Caco-2 (cell line): ENCODE data around the gene ELFN1. TPM values are rescaled to one million over a fixed set of nuclear protein-coding genes. Genes with fewer than 3 reads are reported as not detected.
A peak's percentile ranks its signal among the peaks of the same experiment; 100 is the strongest.

Experiments
- BruUV-seq: library from RNA; stranded (reverse); fragments of 400-500 nt; replicated peaks from 2 replicates; lab custom pipeline; 2021; lab: Mats Ljungman, UMichigan
- CTCF ChIA-PET: fragments of 300-600 bp; sonication (Branson Sonifier 250); formaldehyde crosslinking; loops from one replicate; lab custom pipeline; 2022; ENCODE audit warnings: antibody characterized with exemption; lab: Charles Lee
- POLR2A ChIA-PET: fragments of 300-600 bp; sonication (Branson Sonifier 250); formaldehyde crosslinking; loops from one replicate; lab custom pipeline; 2022; ENCODE audit warnings: antibody characterized with exemption; lab: Charles Lee
- DNase-seq, 2 experiments: peaks; one replicate each; pipeline versions ENCODE4 v3.0.0 to v3.0.0-alpha.2; 2020 to 2022
- H3K27me3 ChIP-seq: replicated peaks from 2 replicates; pipeline ENCODE4 v1.6.0; 2011; ENCODE audit warnings: low read length; ENCODE audit not compliant: control insufficient read depth, insufficient read depth
- H3K36me3 ChIP-seq: 2 replicates; pipeline ENCODE4 v1.5.1; 2011; ENCODE audit warnings: low read length; ENCODE audit not compliant: control insufficient read depth, insufficient read depth
- H3K4me1 ChIP-seq: fragments of 250-450 bp; sonication (Bioruptor Pico); 2 replicates; pipeline ENCODE4 v1.5.1; 2020; ENCODE audit warnings: mild to moderate bottlenecking
- H3K4me3 ChIP-seq: 2 replicates; pipeline ENCODE4 v1.5.1; 2011; ENCODE audit warnings: low read depth, mild to moderate bottlenecking, control low read depth, low read length
- H3K9me3 ChIP-seq: fragments of 250-450 bp; sonication (Bioruptor Pico); 2 replicates; pipeline ENCODE4 v1.5.1; 2020; ENCODE audit warnings: mild to moderate bottlenecking, moderate library complexity
- H3K27ac Mint-ChIP-seq: one replicate; pipeline ENCODE4 v1.8.0; 2022; ENCODE audit warnings: mixed read lengths; ENCODE audit not compliant: unreplicated experiment
- H3K27me3 Mint-ChIP-seq: one replicate; pipeline ENCODE4 v1.8.0; 2022; ENCODE audit warnings: mixed read lengths; ENCODE audit not compliant: insufficient read depth, unreplicated experiment
- H3K36me3 Mint-ChIP-seq: one replicate; pipeline ENCODE4 v1.8.0; 2022; ENCODE audit warnings: mild to moderate bottlenecking, mixed read lengths; ENCODE audit not compliant: insufficient read depth, unreplicated experiment
- H3K4me1 Mint-ChIP-seq: one replicate; pipeline ENCODE4 v1.8.0; 2022; ENCODE audit warnings: low read depth, mixed read lengths; ENCODE audit not compliant: unreplicated experiment
- H3K4me3 Mint-ChIP-seq: one replicate; pipeline ENCODE4 v1.8.0; 2022; ENCODE audit warnings: mild to moderate bottlenecking, moderate library complexity, mixed read lengths; ENCODE audit not compliant: unreplicated experiment
- H3K9me3 Mint-ChIP-seq: one replicate; pipeline ENCODE4 v1.8.0; 2022; ENCODE audit warnings: mixed read lengths; ENCODE audit not compliant: unreplicated experiment
- intact Hi-C: fragments of 100-400 bp; cut with micrococcal nuclease; formaldehyde crosslinking; loops from one replicate; pipeline ENCODE4 v1.10.0; 2022; ENCODE audit not compliant: unreplicated experiment
- total RNA-seq: library from RNA; stranded (reverse); gene quantifications from 2 replicates; pipeline ENCODE4 v1.2.3, GENCODE V29; 2022
- TF ChIP-seq, protein P1 (sequence below), 2 experiments: fragments of 200-600 bp in 1 of 2; IDR thresholded peaks; 1 replicate in 1 of 2; 2 replicates in 1 of 2; pipeline versions ENCODE4 v1.5.1 to v1.8.0; 2011 to 2022; ENCODE audit warnings: antibody characterized with exemption in 1 of 2, control low read depth in 1 of 2, inconsistent platforms in 1 of 2, low read depth in 1 of 2, low read length in 1 of 2, mild to moderate bottlenecking in 1 of 2, moderate library complexity in 1 of 2; ENCODE audit not compliant: insufficient read depth in 1 of 2, severe bottlenecking in 1 of 2, unreplicated experiment in 1 of 2

Gene ELFN1
- total RNA-seq, 1 experiment from 2014 or later: 2.3 TPM

DNA sequence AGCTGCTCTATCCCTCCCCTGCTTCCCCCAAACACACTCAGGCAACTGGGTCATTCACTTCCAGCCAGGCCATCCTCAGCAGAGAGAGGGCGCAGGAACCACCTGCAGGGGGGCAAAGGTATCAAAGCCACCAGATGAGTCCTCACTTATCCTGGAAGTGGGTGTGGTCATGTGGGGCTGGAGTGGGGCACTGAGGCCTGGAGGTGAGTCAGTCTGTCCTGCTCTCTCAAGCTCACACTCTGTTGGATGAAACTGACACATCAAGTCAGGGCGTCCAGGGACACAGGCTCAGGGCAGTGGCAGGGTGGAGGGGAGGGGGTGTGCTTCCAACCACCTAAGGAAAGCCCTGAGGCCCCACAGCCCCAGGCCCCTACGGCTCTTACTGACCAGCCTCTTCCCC, 8.0 kb upstream of the ELFN1 start:
- Mint-ChIP-seq H3K27me3 (peaks cover 20% of the 10 kb centered on the region), H3K36me3 (no peaks in the 10 kb centered on the region), H3K27ac (no peak overlapping the region), H3K4me1 (peaks cover 7% of the 10 kb centered on the region), H3K9me3 (no peaks in the 10 kb centered on the region), H3K4me3 (no peak overlapping the region)
- DNase-seq: peak in 1 of 2 experiments; percentile 29
- POLR2A ChIA-PET: no interaction called here
- H3K27me3 ChIP-seq: peaks cover 3% of the 10 kb centered on the region
- BruUV-seq: no TSS peak
- H3K9me3 ChIP-seq: no peaks in the 10 kb centered on the region
- intact Hi-C loops: no loop called here
- CTCF ChIA-PET: no interaction called here
- peaks cover 22% of the 10 kb centered on the region for H3K4me1 ChIP-seq
- no peaks in the 10 kb centered on the region for H3K36me3 ChIP-seq
- no peak overlapping the region for H3K4me3 ChIP-seq
- TF ChIP-seq, protein P1, sequence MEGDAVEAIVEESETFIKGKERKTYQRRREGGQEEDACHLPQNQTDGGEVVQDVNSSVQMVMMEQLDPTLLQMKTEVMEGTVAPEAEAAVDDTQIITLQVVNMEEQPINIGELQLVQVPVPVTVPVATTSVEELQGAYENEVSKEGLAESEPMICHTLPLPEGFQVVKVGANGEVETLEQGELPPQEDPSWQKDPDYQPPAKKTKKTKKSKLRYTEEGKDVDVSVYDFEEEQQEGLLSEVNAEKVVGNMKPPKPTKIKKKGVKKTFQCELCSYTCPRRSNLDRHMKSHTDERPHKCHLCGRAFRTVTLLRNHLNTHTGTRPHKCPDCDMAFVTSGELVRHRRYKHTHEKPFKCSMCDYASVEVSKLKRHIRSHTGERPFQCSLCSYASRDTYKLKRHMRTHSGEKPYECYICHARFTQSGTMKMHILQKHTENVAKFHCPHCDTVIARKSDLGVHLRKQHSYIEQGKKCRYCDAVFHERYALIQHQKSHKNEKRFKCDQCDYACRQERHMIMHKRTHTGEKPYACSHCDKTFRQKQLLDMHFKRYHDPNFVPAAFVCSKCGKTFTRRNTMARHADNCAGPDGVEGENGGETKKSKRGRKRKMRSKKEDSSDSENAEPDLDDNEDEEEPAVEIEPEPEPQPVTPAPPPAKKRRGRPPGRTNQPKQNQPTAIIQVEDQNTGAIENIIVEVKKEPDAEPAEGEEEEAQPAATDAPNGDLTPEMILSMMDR (IDR thresholded peaks at IDR 0.05; ENCODE audit: insufficient read depth in 1 of 2, low read depth in 1 of 2, low read length in 1 of 2, severe bottlenecking in 1 of 2, unreplicated experiment in 1 of 2): no peak

GRCh38 chr7:1662767-1663166, 7.3 kb upstream of the ELFN1 start:
- Histone ChIP-seq H3K4me3 (no peak overlapping the region), H3K9me3 (no peaks in the 10 kb centered on the region), H3K36me3 (no peaks in the 10 kb centered on the region), H3K4me1 (peaks cover 28% of the 10 kb centered on the region), H3K27me3 (peaks cover 3% of the 10 kb centered on the region)
- no peak overlapping the region for H3K27ac Mint-ChIP-seq
- no peaks in the 10 kb centered on the region for H3K36me3 Mint-ChIP-seq
- no peak overlapping the region for H3K4me3 Mint-ChIP-seq
- no peaks in the 10 kb centered on the region for H3K9me3 Mint-ChIP-seq
- intact Hi-C loops: no loop called here
- peak in 1 of 2 experiments; percentile 23 for DNase-seq
- H3K4me1 Mint-ChIP-seq: peaks cover 7% of the 10 kb centered on the region
- peaks cover 20% of the 10 kb centered on the region for H3K27me3 Mint-ChIP-seq
- no TSS peak for BruUV-seq
- ChIA-PET POLR2A (no interaction called here), CTCF (interaction anchor here (0.6 to 0.7 kb wide), 2 partner anchors 48 to 86 kb away, joined by 3 to 4 read pairs; no protein-coding TSS in a partner anchor)
- TF ChIP-seq, protein P1 (IDR thresholded peaks at IDR 0.05; ENCODE audit: insufficient read depth in 1 of 2, low read depth in 1 of 2, low read length in 1 of 2, severe bottlenecking in 1 of 2, unreplicated experiment in 1 of 2): no peak

DNA sequence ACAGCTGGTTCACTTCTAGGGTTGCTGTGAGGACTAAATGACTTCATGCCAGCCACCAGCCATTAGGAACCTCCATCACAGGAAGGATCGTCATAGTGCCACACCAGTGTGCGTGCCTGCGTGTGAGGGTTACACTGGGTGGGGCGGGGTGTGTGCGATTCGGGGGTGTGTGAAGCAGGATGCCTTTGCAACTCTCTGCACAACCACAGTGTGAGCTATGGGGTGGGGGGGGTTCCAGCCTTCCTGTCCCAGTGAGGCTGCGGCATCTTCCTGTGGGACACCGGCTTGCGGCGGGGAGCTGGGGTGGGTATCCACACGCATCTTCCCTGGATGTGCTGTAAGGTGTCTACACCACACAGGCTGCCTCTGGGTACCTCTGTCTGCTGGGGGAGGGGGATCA, 6.9 kb upstream of the ELFN1 start:
- H3K9me3 ChIP-seq: no peaks in the 10 kb centered on the region
- POLR2A ChIA-PET: no interaction called here
- Mint-ChIP-seq H3K27ac (no peak overlapping the region), H3K27me3 (peaks cover 18% of the 10 kb centered on the region), H3K4me1 (peaks cover 7% of the 10 kb centered on the region), H3K36me3 (no peaks in the 10 kb centered on the region), H3K9me3 (no peaks in the 10 kb centered on the region), H3K4me3 (peak overlapping the region; percentile 41)
- H3K27me3 ChIP-seq: peaks cover 3% of the 10 kb centered on the region
- H3K36me3 ChIP-seq: no peaks in the 10 kb centered on the region
- BruUV-seq: no TSS peak
- H3K4me1 ChIP-seq: peaks cover 28% of the 10 kb centered on the region
- intact Hi-C loops: no loop called here
- peak in 1 of 2 experiments; percentile 24 for DNase-seq
- TF ChIP-seq, protein P1 (IDR thresholded peaks at IDR 0.05; ENCODE audit: insufficient read depth in 1 of 2, low read depth in 1 of 2, low read length in 1 of 2, severe bottlenecking in 1 of 2, unreplicated experiment in 1 of 2): no peak
- CTCF ChIA-PET: interaction anchor here (0.5 to 0.7 kb wide), 3 partner anchors 47 to 497 kb away, joined by 3 to 4 read pairs (median 4); no protein-coding TSS in a partner anchor
- no peak overlapping the region for H3K4me3 ChIP-seq
